ES-I3 (cell line): Measurements from ENCODE around the gene FBXO47.

Source experiments
- H3K36me3 ChIP-seq: 2 replicates; pipeline ENCODE4 v1.6.1; 2013; ENCODE audit warnings: mild to moderate bottlenecking, low read length, control low read depth, moderate library complexity; ENCODE audit not compliant: insufficient read depth
- H3K4me1 ChIP-seq: 2 replicates; pipeline ENCODE4 v1.6.1; 2013; ENCODE audit warnings: mild to moderate bottlenecking, control low read depth, low read length; ENCODE audit not compliant: insufficient read depth
- H3K9ac ChIP-seq: 2 replicates; pipeline ENCODE4 v1.6.1; 2013; ENCODE audit warnings: low read depth, mild to moderate bottlenecking, low read length, moderate library complexity
- H3K9me3 ChIP-seq: 2 replicates; pipeline ENCODE4 v1.6.1; 2013; ENCODE audit warnings: mild to moderate bottlenecking, low read length, moderate library complexity; ENCODE audit not compliant: control insufficient read depth, insufficient read depth

Gene FBXO47

DNA sequence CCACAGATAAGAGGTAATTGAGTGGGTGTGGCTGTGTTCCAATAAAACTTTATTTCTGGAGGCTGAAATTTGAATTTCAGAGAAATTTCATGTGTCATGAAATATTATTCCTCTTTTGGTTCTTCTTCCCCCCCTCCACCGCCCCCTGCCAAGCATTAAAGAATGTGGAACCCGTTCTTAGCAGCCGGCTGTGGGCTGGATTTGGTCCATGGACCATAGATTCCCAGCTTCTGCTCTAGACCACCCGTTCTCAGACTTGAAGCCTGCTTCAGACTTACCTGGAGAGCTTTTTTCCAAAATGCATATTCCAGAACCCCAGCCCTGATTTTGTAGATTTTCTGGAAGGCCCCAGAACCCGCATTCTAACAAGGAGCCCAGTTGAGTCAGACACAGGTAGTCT lies 56.9 kb downstream of the FBXO47 start:
- Histone ChIP-seq H3K9ac (no peak overlapping the region), H3K4me1 (peaks cover 12% of the 10 kb centered on the region), H3K9me3 (no peaks in the 10 kb centered on the region), H3K36me3 (no peaks in the 10 kb centered on the region; the same call in 1 of the 2 replicates)

DNA sequence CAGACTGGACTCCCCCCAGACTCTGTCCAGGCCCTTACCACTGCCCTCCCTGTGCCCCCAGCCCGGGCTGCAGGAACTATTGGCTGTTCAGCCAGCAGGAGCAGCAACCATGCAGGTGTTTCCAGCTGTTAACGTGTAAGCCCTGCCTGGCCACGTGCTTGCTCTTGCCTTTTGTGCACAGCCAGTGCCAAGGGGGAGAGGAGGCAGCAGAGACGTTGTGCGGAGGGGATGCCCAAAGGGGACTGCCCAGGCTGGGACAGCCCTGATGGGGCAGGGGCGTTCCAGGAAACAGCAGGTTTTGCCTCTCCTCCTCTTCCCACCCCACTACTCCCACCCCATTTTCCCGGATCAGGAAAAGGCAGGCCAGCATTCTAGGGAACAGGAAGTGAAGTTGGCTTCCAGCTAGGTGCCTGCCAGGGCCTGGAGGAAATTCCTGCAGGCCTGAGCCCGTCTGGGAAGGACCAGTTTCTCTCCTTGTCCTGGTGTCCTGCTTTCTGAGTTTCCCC lies 58.5 kb downstream of the FBXO47 start:
- no peaks in the 10 kb centered on the region for H3K9me3 ChIP-seq
- H3K4me1 ChIP-seq = peaks cover 12% of the 10 kb centered on the region
- no peak overlapping the region for H3K9ac ChIP-seq
- H3K36me3 ChIP-seq = peaks cover 2% of the 10 kb centered on the region

DNA sequence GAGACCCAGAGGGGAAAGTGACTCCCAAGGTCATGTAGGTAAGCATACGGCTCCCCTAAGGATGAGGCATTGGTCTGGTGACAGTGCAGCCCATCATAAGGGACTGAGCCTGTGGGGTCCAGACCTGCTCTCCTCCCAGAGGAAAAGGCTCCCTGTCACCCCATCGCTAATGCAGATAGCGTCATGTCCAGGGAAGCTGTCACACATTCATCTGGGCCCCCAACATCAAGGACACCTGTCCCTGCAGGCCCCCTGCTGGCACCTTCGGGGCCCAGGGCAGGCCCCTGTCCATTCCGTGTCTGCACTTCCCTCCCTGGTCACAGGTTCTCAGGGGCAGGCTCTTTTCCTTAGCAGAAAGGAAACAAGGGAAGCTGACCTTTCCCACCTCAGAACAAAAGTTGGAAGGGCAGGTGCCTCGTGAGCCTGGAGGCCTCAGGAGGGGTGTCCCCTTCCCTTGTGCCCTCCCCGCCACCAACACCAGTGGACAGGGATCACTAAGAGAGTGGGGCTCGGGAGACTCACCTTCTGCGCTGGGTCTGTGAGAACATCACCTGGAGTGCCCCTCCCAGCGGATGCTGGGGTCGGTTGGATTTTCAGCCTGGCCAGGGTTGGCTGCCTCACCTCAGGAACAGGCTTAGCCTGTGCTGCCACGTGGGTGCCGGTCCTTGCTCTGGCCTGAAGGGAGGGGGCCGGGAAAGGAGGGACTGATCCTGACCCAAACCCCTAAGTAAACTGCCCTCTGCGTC lies 59.1 kb downstream of the FBXO47 start:
- H3K4me1 ChIP-seq = peaks cover 12% of the 10 kb centered on the region
- H3K9me3 ChIP-seq = no peaks in the 10 kb centered on the region
- H3K9ac ChIP-seq = no peak overlapping the region
- H3K36me3 ChIP-seq = peaks cover 6% of the 10 kb centered on the region

GRCh38 chr17:38906460-38907228 lies 60.6 kb downstream of the FBXO47 start:
- H3K9ac ChIP-seq = no peak overlapping the region
- peaks cover 10% of the 10 kb centered on the region for H3K36me3 ChIP-seq
- H3K4me1 ChIP-seq = peaks cover 12% of the 10 kb centered on the region
- H3K9me3 ChIP-seq = no peaks in the 10 kb centered on the region

- peaks cover 22% of the 10 kb centered on the region for H3K4me1 ChIP-seq
- H3K36me3 ChIP-seq = peaks cover 10% of the 10 kb centered on the region
These were observed 61.8 kb downstream of the FBXO47 start for GRCh38 chr17:38905375-38905774.

GRCh38 chr17:38904892-38905291 lies 62.3 kb downstream of the FBXO47 start:
- Histone ChIP-seq H3K4me1 (peaks cover 22% of the 10 kb centered on the region), H3K36me3 (peaks cover 10% of the 10 kb centered on the region), H3K9ac (no peak overlapping the region), H3K9me3 (no peaks in the 10 kb centered on the region)

More at GRCh38 chr17:38905375-38905774, 61.8 kb downstream of the FBXO47 start:
- H3K9ac ChIP-seq = no peak overlapping the region
- no peaks in the 10 kb centered on the region for H3K9me3 ChIP-seq

DNA sequence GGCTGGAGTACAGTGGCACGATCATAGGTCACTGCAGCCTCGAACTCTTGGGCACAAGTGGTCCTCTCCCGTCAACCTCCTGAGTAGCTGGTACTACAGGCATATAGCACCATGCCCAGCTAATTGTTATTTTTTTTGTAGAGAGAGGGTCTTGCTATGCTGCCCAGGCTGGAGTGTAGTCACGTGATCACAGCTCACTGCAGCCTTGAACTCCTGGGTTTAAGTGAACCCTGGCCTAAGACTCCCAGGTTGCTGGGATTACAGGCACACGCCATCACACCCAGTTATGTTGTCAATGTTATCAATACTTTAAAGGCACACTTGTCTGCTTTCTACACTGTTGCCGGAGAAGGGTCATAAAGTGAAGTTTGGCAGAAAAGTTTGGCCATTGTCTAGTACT lies 63.8 kb downstream of the FBXO47 start:
- H3K36me3 ChIP-seq = peaks cover 13% of the 10 kb centered on the region
- H3K4me1 ChIP-seq = peaks cover 22% of the 10 kb centered on the region
- no peak overlapping the region for H3K9ac ChIP-seq
- H3K9me3 ChIP-seq = no peaks in the 10 kb centered on the region

DNA sequence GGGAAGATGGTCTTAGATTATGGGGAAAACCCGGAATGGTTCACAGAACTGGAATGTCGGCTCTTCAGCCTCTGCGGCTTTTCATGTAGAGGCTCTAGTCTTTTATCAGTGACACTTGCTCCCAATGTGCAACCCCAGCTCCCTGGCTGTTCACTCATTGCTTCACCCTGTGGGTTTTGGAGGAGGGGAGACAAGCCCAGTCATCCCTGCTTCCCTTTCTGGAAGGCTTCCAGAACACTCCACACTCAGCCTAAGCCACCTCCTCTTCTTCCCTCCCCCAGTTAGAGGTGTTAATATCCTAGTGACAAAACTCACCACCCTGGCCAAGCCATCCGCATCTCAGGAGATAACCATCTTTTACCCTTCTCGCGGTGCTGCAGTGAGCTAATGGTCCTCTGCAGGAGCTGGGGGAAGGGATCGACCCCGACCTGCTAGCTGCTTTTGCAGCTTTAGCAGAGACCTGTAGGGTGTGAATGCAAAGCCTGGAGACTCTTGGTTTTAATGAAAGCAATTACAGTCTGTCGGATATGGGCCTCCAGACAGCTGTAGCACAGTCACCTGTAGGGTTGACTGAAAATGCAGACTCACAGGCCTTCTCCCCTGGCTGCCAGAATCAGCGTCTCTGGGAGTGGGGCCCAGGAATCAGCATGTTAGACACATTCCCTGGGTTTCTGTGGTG lies 66.1 kb downstream of the FBXO47 start:
- peaks cover 21% of the 10 kb centered on the region for H3K36me3 ChIP-seq
- peaks cover 10% of the 10 kb centered on the region for H3K4me1 ChIP-seq
- no peaks in the 10 kb centered on the region for H3K9me3 ChIP-seq
- H3K9ac ChIP-seq = no peak overlapping the region

DNA sequence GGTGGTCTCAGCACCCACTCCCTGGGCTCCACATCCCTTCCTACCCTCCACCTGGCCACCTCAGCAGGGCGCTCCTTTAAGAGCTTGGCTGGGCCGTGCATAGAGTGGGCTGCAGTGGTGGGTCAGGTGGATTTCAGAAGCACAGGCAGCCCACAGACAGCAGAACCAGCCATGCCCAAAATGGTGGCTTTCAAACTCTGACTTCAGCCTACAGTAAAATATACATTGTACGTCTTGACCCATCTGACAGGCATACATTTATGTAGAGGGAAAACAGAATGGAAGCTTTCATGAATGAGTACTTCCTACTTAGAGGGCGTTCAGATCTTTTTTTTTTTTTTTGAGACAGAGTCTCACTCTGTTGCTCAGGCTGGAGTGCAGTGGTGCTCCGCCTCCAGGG lies 67.8 kb downstream of the FBXO47 start:
- Histone ChIP-seq H3K36me3 (peaks cover 21% of the 10 kb centered on the region), H3K9me3 (no peaks in the 10 kb centered on the region), H3K4me1 (peaks cover 10% of the 10 kb centered on the region), H3K9ac (no peak overlapping the region)

- Histone ChIP-seq H3K9me3 (no peaks in the 10 kb centered on the region), H3K36me3 (peaks cover 21% of the 10 kb centered on the region), H3K4me1 (peaks cover 10% of the 10 kb centered on the region), H3K9ac (no peak overlapping the region)
These were observed 68.3 kb downstream of the FBXO47 start for GRCh38 chr17:38898812-38899348.

DNA sequence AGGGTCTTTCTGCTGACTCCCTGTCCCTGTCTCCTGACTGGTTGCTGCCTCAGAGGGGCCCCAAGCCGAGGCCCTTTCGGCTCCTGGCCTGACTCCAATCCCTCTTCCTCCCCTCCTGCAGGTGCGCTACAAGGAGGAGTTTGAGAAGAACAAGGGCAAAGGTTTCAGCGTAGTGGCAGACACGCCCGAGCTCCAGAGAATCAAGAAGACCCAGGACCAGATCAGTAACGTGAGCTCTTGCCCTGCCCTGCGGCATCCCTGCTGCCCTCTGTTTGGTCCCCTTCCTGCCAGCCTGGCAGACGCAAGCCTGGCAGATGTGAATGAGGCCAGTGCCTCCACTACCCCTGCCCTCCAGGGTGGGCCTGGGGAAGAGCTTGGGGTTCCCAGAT lies 68.9 kb downstream of the FBXO47 start:
- H3K9ac ChIP-seq = no peak overlapping the region
- H3K9me3 ChIP-seq = no peaks in the 10 kb centered on the region
- H3K4me1 ChIP-seq = peaks cover 10% of the 10 kb centered on the region
- H3K36me3 ChIP-seq = peaks cover 15% of the 10 kb centered on the region

DNA sequence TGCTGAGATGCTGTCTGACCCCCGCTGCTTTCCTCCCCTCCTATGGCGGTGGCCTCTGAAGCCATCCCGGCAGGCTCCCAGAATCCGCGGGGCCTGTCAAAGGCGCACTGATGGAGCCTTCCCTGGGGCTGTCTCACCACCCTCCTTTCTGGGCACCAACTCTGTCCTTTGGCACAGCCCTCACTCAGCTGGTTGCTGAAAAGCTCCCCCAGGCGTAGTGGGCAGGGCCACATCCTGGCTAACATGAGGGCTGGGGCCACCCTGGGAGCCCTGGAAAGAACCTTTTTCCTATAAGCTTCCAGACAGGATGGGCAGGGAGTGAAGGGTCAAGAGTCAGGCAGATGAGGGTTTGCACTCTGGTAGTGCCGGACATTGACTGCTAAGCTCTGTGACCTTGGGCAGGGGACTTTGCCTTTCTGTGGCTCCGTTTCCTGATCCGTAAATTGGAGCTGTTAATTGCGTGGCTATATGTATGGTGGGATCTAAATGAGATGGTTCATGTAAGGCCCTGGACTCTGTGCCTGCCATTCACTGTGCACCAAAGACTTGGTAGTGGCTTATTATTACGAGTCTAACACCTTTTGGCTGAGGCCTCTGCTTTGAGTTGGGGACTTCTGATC lies 69.4 kb downstream of the FBXO47 start:
- H3K9me3 ChIP-seq = no peaks in the 10 kb centered on the region
- H3K9ac ChIP-seq = no peak overlapping the region
- H3K36me3 ChIP-seq = peaks cover 15% of the 10 kb centered on the region
- peaks cover 10% of the 10 kb centered on the region for H3K4me1 ChIP-seq

DNA sequence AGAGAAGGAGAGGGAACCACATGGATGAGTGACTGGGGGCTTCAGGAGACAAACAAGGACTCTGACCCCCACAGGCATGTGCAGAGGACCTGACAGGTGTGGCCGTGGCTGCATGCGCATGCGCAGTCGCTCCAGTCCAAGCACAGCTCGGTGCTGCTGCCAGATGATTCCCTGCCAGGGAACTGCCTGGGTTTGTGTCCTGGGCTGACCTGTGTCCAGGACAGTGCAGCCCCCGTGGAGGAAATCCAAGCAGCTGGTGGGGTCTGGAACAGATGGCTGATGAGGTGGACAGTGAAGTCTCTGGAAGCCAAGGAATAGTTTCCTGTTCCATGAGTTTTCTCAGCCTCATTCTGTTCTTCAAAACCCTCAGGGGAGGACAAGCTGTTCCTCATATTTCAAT lies 70.0 kb downstream of the FBXO47 start:
- H3K9me3 ChIP-seq = no peaks in the 10 kb centered on the region
- H3K9ac ChIP-seq = no peak overlapping the region
- peaks cover 12% of the 10 kb centered on the region for H3K36me3 ChIP-seq
- peaks cover 10% of the 10 kb centered on the region for H3K4me1 ChIP-seq
